C4-2B (cell line): Measurements from ENCODE around the gene INPP5B.

ENCODE experiments used
- CTCF ChIP-seq: fragments of 450-650 bp; conservative IDR thresholded peaks from 2 replicates; pipeline ENCODE4 v1.5.1; 2017; ENCODE audit warnings: mild to moderate bottlenecking
- ZFX ChIP-seq: fragments of 450-650 bp; IDR thresholded peaks from 2 replicates; pipeline ENCODE4 v1.6.1; 2017

GRCh38 chr1:37853157-37853556 is 93.7 kb downstream of the INPP5B start:
- TF ChIP-seq ZFX = no peak
- TF ChIP-seq CTCF = no peak
